Common myeloid progenitor, CD34-positive (primary cell): ENCODE results near the gene TRIM24.

Experiments
- CTCF ChIA-PET: fragments of 350-600 bp; sonication (Branson Sonifier 250); formaldehyde crosslinking; loops from one replicate; lab custom pipeline; 2021; ENCODE audit warnings: antibody characterized with exemption; lab: Charles Lee
- POLR2A ChIA-PET: fragments of 350-600 bp; sonication (Branson Sonifier 250); formaldehyde crosslinking; loops from one replicate; lab custom pipeline; 2021; ENCODE audit warnings: antibody characterized with exemption; lab: Charles Lee
- DNase-seq, 3 donors: peaks; one replicate each; pipeline versions ENCODE4 v3.0.0 to v3.0.0-alpha.2; 2013
- H3K27ac ChIP-seq, 2 experiments: 1 replicate in 1 of 2; 2 replicates in 1 of 2; pipeline ENCODE4 v1.7.0; 2013; ENCODE audit warnings: inconsistent platforms in 2 of 2, low read length in 2 of 2, mild to moderate bottlenecking in 2 of 2, low read depth in 1 of 2, moderate library complexity in 1 of 2; ENCODE audit not compliant: severe bottlenecking in 2 of 2, insufficient read depth in 1 of 2, poor library complexity in 1 of 2
- H3K27me3 ChIP-seq, 5 experiments: replicated peaks in 2 of 5; 1 replicate in 3 of 5; 2 replicates in 2 of 5; pipeline versions ENCODE4 v1.6.1 to v1.7.0; 2013; ENCODE audit warnings: low read length in 4 of 5, mild to moderate bottlenecking in 2 of 5, moderate library complexity in 2 of 5, inconsistent platforms in 1 of 5; ENCODE audit not compliant: insufficient read depth in 5 of 5, control insufficient read depth in 4 of 5
- H3K36me3 ChIP-seq, 4 experiments: 1 replicate in 2 of 4; 2 replicates in 2 of 4; pipeline versions ENCODE4 v1.6.1 to v1.7.0; 2013; ENCODE audit warnings: low read length in 3 of 4, control low read depth in 1 of 4, mild to moderate bottlenecking in 1 of 4; ENCODE audit not compliant: control insufficient read depth in 4 of 4, insufficient read depth in 4 of 4
- H3K4me1 ChIP-seq, 4 experiments: 1 replicate in 3 of 4; 2 replicates in 1 of 4; pipeline versions ENCODE4 v1.6.1 to v1.7.1; 2013; ENCODE audit warnings: low read length in 3 of 4, mild to moderate bottlenecking in 3 of 4, control low read depth in 1 of 4, inconsistent platforms in 1 of 4, moderate library complexity in 1 of 4; ENCODE audit not compliant: control insufficient read depth in 4 of 4, insufficient read depth in 4 of 4; ENCODE audit errors: control extremely low read depth in 1 of 4
- H3K4me3 ChIP-seq, 7 experiments: 1 replicate in 4 of 7; 2 replicates in 3 of 7; pipeline versions ENCODE4 v1.5.1 to v1.7.0; 2013; ENCODE audit warnings: mild to moderate bottlenecking in 7 of 7, low read length in 6 of 7, moderate library complexity in 6 of 7, inconsistent platforms in 2 of 7, low read depth in 2 of 7, control low read depth in 1 of 7; ENCODE audit not compliant: insufficient read depth in 4 of 7, control insufficient read depth in 1 of 7; ENCODE audit errors: extremely low read depth in 1 of 7
- H3K9me3 ChIP-seq, 5 experiments: 1 replicate in 4 of 5; 2 replicates in 1 of 5; pipeline versions ENCODE4 v1.6.1 to v1.7.1; 2013; ENCODE audit warnings: low read length in 4 of 5, mild to moderate bottlenecking in 2 of 5, inconsistent platforms in 1 of 5, low read depth in 1 of 5, moderate library complexity in 1 of 5; ENCODE audit not compliant: control insufficient read depth in 4 of 5, insufficient read depth in 2 of 5; ENCODE audit errors: control extremely low read depth in 1 of 5
- WGBS: methylation state at CpG from one replicate; pipeline ENCODE4 v1.1.5; 2013; ENCODE audit not compliant: insufficient coverage; 5-methylcytosine and 5-hydroxymethylcytosine counted together

The TRIM24 gene

GRCh38 chr7:138553805-138554204 is 93.7 kb downstream of the TRIM24 start:
- WGBS = 100% methylated on average over 1 of the region's 4 CpGs
- H3K4me1 ChIP-seq = no peaks in the 10 kb centered on the region
- no peak for DNase-seq
- no peak overlapping the region for H3K27ac ChIP-seq
- ChIA-PET CTCF (no interaction called here), POLR2A (no interaction called here)
- H3K27me3 ChIP-seq = no peaks in the 10 kb centered on the region
- peaks cover 57 to 98% (median 86%) of the 10 kb centered on the region in 4 experiments for H3K36me3 ChIP-seq
- peaks cover 26 to 65% (median 39%) of the 10 kb centered on the region in 5 experiments for H3K9me3 ChIP-seq
- peak overlapping the region in 1 of 7 experiments; percentile 30 for H3K4me3 ChIP-seq

GRCh38 chr7:138554674-138555073 is 94.6 kb downstream of the TRIM24 start:
- DNase-seq = no peak
- whole genome bisulfite sequencing = 100% methylated on average over 4 of the region's 4 CpGs
- peaks cover 60 to 98% (median 86%) of the 10 kb centered on the region in 4 experiments for H3K36me3 ChIP-seq

GRCh38 chr7:138555684-138556083 is 95.6 kb downstream of the TRIM24 start:
- H3K9me3 ChIP-seq = peaks cover 27 to 80% (median 56%) of the 10 kb centered on the region in 5 experiments
- no peak overlapping the region for H3K27ac ChIP-seq
- WGBS = no CpG with 5 or more reads among the region's 4 CpGs
- ChIA-PET CTCF (interaction anchor here (1.7 kb wide), 1 partner anchor 11 kb away, joined by 6 read pairs; no protein-coding TSS in a partner anchor), POLR2A (interaction anchor here (0.7 kb wide), 1 partner anchor 22 kb away, joined by 3 read pairs; no protein-coding TSS in a partner anchor)
- H3K36me3 ChIP-seq = peaks cover 65 to 99% (median 88%) of the 10 kb centered on the region in 4 experiments
- H3K27me3 ChIP-seq = no peaks in the 10 kb centered on the region
- no peak overlapping the region for H3K4me3 ChIP-seq
- H3K4me1 ChIP-seq = no peaks in the 10 kb centered on the region
- DNase-seq = no peak

More at GRCh38 chr7:138554674-138555073, 94.6 kb downstream of the TRIM24 start:
- Histone ChIP-seq H3K4me3 (peak overlapping the region in 1 of 7 experiments; percentile 4), H3K27me3 (no peaks in the 10 kb centered on the region), H3K9me3 (peaks cover 27 to 70% (median 47%) of the 10 kb centered on the region in 5 experiments), H3K4me1 (no peaks in the 10 kb centered on the region), H3K27ac (no peak overlapping the region)
- CTCF ChIA-PET = no interaction called here
- POLR2A ChIA-PET = no interaction called here

- ChIA-PET CTCF (interaction anchor here (1.7 kb wide), 1 partner anchor 9 kb away, joined by 6 read pairs; no protein-coding TSS in a partner anchor), POLR2A (no interaction called here)
- Histone ChIP-seq H3K36me3 (peaks cover 75 to 99% (median 87%) of the 10 kb centered on the region in 4 experiments), H3K27ac (no peak overlapping the region), H3K9me3 (peaks cover 24 to 86% (median 69%) of the 10 kb centered on the region in 5 experiments), H3K4me1 (no peaks in the 10 kb centered on the region), H3K4me3 (peak overlapping the region in 1 of 7 experiments; percentile 15), H3K27me3 (no peaks in the 10 kb centered on the region)
- WGBS = 100% methylated on average over 1 of the region's 3 CpGs
- DNase-seq = peak; percentile 10 to 50 (median 41)
These were observed 96.9 kb downstream of the TRIM24 start for GRCh38 chr7:138556771-138557484.

GRCh38 chr7:138559448-138559847 is 99.4 kb downstream of the TRIM24 start:
- peaks cover 72 to 99% (median 90%) of the 10 kb centered on the region in 4 experiments for H3K36me3 ChIP-seq
- WGBS = 95% methylated on average over 5 of the region's 5 CpGs

GRCh38 chr7:138563808-138564207 is 103.7 kb downstream of the TRIM24 start:
- CTCF ChIA-PET = interaction anchor here (1.1 kb wide), 1 partner anchor 8 kb away, joined by 3 read pairs; no protein-coding TSS in a partner anchor
- Histone ChIP-seq H3K27me3 (no peaks in the 10 kb centered on the region), H3K36me3 (peaks cover 57 to 99% (median 88%) of the 10 kb centered on the region in 4 experiments), H3K4me1 (no peaks in the 10 kb centered on the region), H3K27ac (no peak overlapping the region), H3K4me3 (no peak overlapping the region), H3K9me3 (peaks cover 12 to 86% (median 76%) of the 10 kb centered on the region in 5 experiments)
- WGBS = 94% methylated on average over 3 of the region's 4 CpGs
- POLR2A ChIA-PET = no interaction called here
- no peak for DNase-seq

More at GRCh38 chr7:138559448-138559847, 99.4 kb downstream of the TRIM24 start:
- Histone ChIP-seq H3K27ac (no peak overlapping the region), H3K4me3 (no peak overlapping the region), H3K27me3 (no peaks in the 10 kb centered on the region), H3K4me1 (no peaks in the 10 kb centered on the region), H3K9me3 (peaks cover 16 to 97% (median 83%) of the 10 kb centered on the region in 5 experiments)
- DNase-seq = no peak
- POLR2A ChIA-PET = no interaction called here
- CTCF ChIA-PET = interaction anchor here (1.1 kb wide), 2 partner anchors 179 to 400 kb away, joined by 3 to 4 read pairs; no protein-coding TSS in a partner anchor

GRCh38 chr7:138564365-138564764 is 104.3 kb downstream of the TRIM24 start:
- ChIA-PET POLR2A (no interaction called here), CTCF (no interaction called here)
- no peak overlapping the region for H3K27ac ChIP-seq
- WGBS = 100% methylated on average over 1 of the region's 5 CpGs
- peak overlapping the region in 1 of 7 experiments; percentile 28 for H3K4me3 ChIP-seq
- H3K4me1 ChIP-seq = no peaks in the 10 kb centered on the region
- peaks cover 57 to 99% (median 85%) of the 10 kb centered on the region in 4 experiments for H3K36me3 ChIP-seq
- peaks cover 12 to 81% (median 70%) of the 10 kb centered on the region in 5 experiments for H3K9me3 ChIP-seq
- no peaks in the 10 kb centered on the region for H3K27me3 ChIP-seq
- no peak for DNase-seq
